B cell (primary cell): ENCODE measurements around the gene NR6A1. TPM values are rescaled to one million over a fixed set of nuclear protein-coding genes. Genes with fewer than 3 reads are reported as not detected.

Experiments
- ATAC-seq: fragments of 200-7000 bp; cut with Tn5 transposase; one replicate; pipeline ENCODE4 v1.10.0; 2021; ENCODE audit warnings: low read depth, mild to moderate bottlenecking, moderate number of reproducible peaks, moderate library complexity
- CTCF ChIA-PET: fragments of 350-600 bp; sonication (Branson Sonifier 250); formaldehyde crosslinking; loops from one replicate; lab custom pipeline; 2021; ENCODE audit warnings: antibody characterized with exemption, inconsistent platforms; lab: Charles Lee
- POLR2A ChIA-PET: fragments of 350-600 bp; sonication (Branson Sonifier 250); formaldehyde crosslinking; loops from one replicate; lab custom pipeline; 2021; ENCODE audit warnings: antibody characterized with exemption; lab: Charles Lee
- DNase-seq: peaks from one replicate; pipeline ENCODE4 v3.0.0; 2013
- H2AFZ ChIP-seq: 2 replicates; pipeline ENCODE4 v1.6.1; 2012; ENCODE audit warnings: mild to moderate bottlenecking, low read depth, low read length; ENCODE audit not compliant: insufficient read depth, poor library complexity, severe bottlenecking
- H3K27ac ChIP-seq, 2 donors: 1 replicate in 1 of 2; 2 replicates in 1 of 2; pipeline ENCODE4 v1.5.1; 2012 to 2013; ENCODE audit warnings: low read length in 2 of 2, mild to moderate bottlenecking in 2 of 2, moderate library complexity in 1 of 2
- H3K27me3 ChIP-seq, 4 experiments: fragments of 200-600 bp in 1 of 4; sonication (generic) in 1 of 4; replicated peaks in 1 of 4; 1 replicate in 2 of 4; 2 replicates in 2 of 4; pipeline versions ENCODE4 v1.6.1 to v1.7.0; 2013 to 2016; ENCODE audit warnings: low read length in 3 of 4, mild to moderate bottlenecking in 2 of 4, mixed read lengths in 1 of 4, moderate library complexity in 1 of 4; ENCODE audit not compliant: insufficient read depth in 4 of 4, control insufficient read depth in 3 of 4; ENCODE audit errors: control extremely low read depth in 1 of 4
- H3K36me3 ChIP-seq, 2 experiments: replicated peaks in 1 of 2; 1 replicate in 1 of 2; 2 replicates in 1 of 2; pipeline versions ENCODE4 v1.6.1 to v1.7.1; 2013; ENCODE audit warnings: low read length in 1 of 2; ENCODE audit not compliant: insufficient read depth in 2 of 2, control insufficient read depth in 1 of 2; ENCODE audit errors: control extremely low read depth in 1 of 2, extremely low read depth in 1 of 2
- H3K4me1 ChIP-seq, 2 donors: fragments of 200-600 bp in 1 of 2; sonication (generic) in 1 of 2; 1 replicate in 1 of 2; 2 replicates in 1 of 2; pipeline versions ENCODE4 v1.5.1 to v1.6.1; 2013 to 2017; ENCODE audit warnings: low read length in 2 of 2; ENCODE audit not compliant: control insufficient read depth in 2 of 2, insufficient read depth in 2 of 2
- H3K4me2 ChIP-seq: replicated peaks from 2 replicates; pipeline ENCODE3; 2012; ENCODE audit warnings: mild to moderate bottlenecking, low read depth, low read length; ENCODE audit not compliant: poor library complexity, severe bottlenecking
- H3K4me3 ChIP-seq, 5 experiments: fragments of 200-600 bp in 1 of 5; sonication (generic) in 1 of 5; 1 replicate in 3 of 5; 2 replicates in 2 of 5; pipeline versions ENCODE4 v1.5.1 to v1.7.0; 2011 to 2016; ENCODE audit warnings: low read length in 4 of 5, mild to moderate bottlenecking in 4 of 5, low read depth in 2 of 5, control low read depth in 1 of 5, moderate library complexity in 1 of 5; ENCODE audit not compliant: insufficient read depth in 1 of 5; ENCODE audit errors: control extremely low read depth in 1 of 5, extremely low read depth in 1 of 5
- H3K79me2 ChIP-seq: fragments of 200-600 bp; sonication (generic); one replicate; pipeline ENCODE4 v1.6.0; 2016; ENCODE audit warnings: low read length; ENCODE audit not compliant: control insufficient read depth, insufficient read depth
- H3K9ac ChIP-seq: fragments of 200-600 bp; sonication (generic); 2 replicates; pipeline ENCODE4 v1.6.1; 2017; ENCODE audit warnings: mild to moderate bottlenecking, low read length, moderate library complexity
- H3K9me3 ChIP-seq, 3 donors: one replicate each; pipeline versions ENCODE4 v1.6.1 to v1.7.1; 2013; ENCODE audit warnings: low read length in 2 of 3; ENCODE audit not compliant: control insufficient read depth in 2 of 3, insufficient read depth in 1 of 3; ENCODE audit errors: control extremely low read depth in 1 of 3
- H4K20me1 ChIP-seq: 2 replicates; pipeline ENCODE4 v1.6.0; 2012; ENCODE audit warnings: mild to moderate bottlenecking, low read length; ENCODE audit not compliant: insufficient read depth, control insufficient read depth, poor library complexity, severe bottlenecking
- H3K27ac Mint-ChIP-seq: one replicate; pipeline ENCODE4 v1.8.0; 2021; ENCODE audit warnings: mixed read lengths
- H3K27me3 Mint-ChIP-seq: one replicate; pipeline ENCODE4 v1.8.0; 2021; ENCODE audit warnings: mixed read lengths
- H3K4me1 Mint-ChIP-seq: one replicate; pipeline ENCODE4 v1.8.0; 2021; ENCODE audit warnings: mixed read lengths
- H3K4me3 Mint-ChIP-seq: one replicate; pipeline ENCODE4 v1.8.0; 2021; ENCODE audit warnings: mixed read lengths
- H3K9me3 Mint-ChIP-seq: one replicate; pipeline ENCODE4 v1.8.0; 2022; ENCODE audit warnings: mixed read lengths; ENCODE audit not compliant: insufficient read depth
- CTCF ChIP-seq: fragments of 200-600 bp; IDR thresholded peaks from one replicate; pipeline ENCODE4 v1.8.0; 2022; ENCODE audit warnings: antibody characterized with exemption, mild to moderate bottlenecking
- EZH2 ChIP-seq: IDR thresholded peaks from 2 replicates; pipeline ENCODE4 v1.6.1; 2012; ENCODE audit warnings: borderline replicate concordance, low read depth, mild to moderate bottlenecking, moderate library complexity, low read length; ENCODE audit not compliant: insufficient read depth, poor library complexity, severe bottlenecking
- WGBS: methylation state at CpG from one replicate; pipeline ENCODE4 v1.1.5; 2013; ENCODE audit warnings: missing lambda C conversion rate; ENCODE audit not compliant: insufficient coverage; 5-methylcytosine and 5-hydroxymethylcytosine counted together
- intact Hi-C: fragments of 100-400 bp; cut with micrococcal nuclease; formaldehyde crosslinking; loops from one replicate; pipeline ENCODE4 v1.10.0; 2022
- polyA plus RNA-seq: library from polyadenylated mRNA; depleted of rRNA; stranded (reverse); fragments of >200 nt; gene quantifications from 2 replicates; pipeline ENCODE4 v1.2.3, GENCODE V29; 2012
- total RNA-seq, 2 donors: library from RNA; stranded (reverse); fragments of 120-200 nt in 1 of 2; gene quantifications; 1 replicate in 1 of 2; 2 replicates in 1 of 2; pipeline versions ENCODE4 v1.2.3 to v1.2.4, GENCODE V29; 2013 to 2022

NR6A1 gene
- total and polyA plus RNA-seq, 2 donors (not counting 1 experiment from before 2014, with no cell fraction given): 0.09 to 0.67 TPM

- TF ChIP-seq CTCF (no peak), EZH2 (no peak)
- ChIA-PET POLR2A (no interaction called here), CTCF (interaction anchor here (3.8 kb wide), 1 partner anchor 10 kb away, joined by 13 read pairs; no protein-coding TSS in a partner anchor)
- no peaks in the 10 kb centered on the region for H3K9me3 ChIP-seq
- no peaks in the 10 kb centered on the region for H4K20me1 ChIP-seq
- H3K27ac ChIP-seq: no peak overlapping the region
- no peaks in the 10 kb centered on the region for H3K79me2 ChIP-seq
- H3K4me2 ChIP-seq: no peak overlapping the region
- no peak overlapping the region for H3K4me3 ChIP-seq
- H2AFZ ChIP-seq: no peak overlapping the region
- WGBS: 89% methylated on average over 2 of the region's 3 CpGs
- Mint-ChIP-seq H3K4me3 (no peak overlapping the region), H3K27ac (no peak overlapping the region), H3K9me3 (no peaks in the 10 kb centered on the region), H3K4me1 (no peaks in the 10 kb centered on the region), H3K27me3 (no peaks in the 10 kb centered on the region)
- intact Hi-C loops: no loop called here
- no peak for DNase-seq
- no peaks in the 10 kb centered on the region for H3K27me3 ChIP-seq
- H3K36me3 ChIP-seq: no peaks in the 10 kb centered on the region
- H3K9ac ChIP-seq: no peak overlapping the region
- no peaks in the 10 kb centered on the region for H3K4me1 ChIP-seq
- ATAC-seq: no peak
Observed at GRCh38 chr9:124527781-124528180, 243.3 kb downstream of the NR6A1 start.

GRCh38 chr9:124526174-124526573, 244.9 kb downstream of the NR6A1 start:
- Mint-ChIP-seq H3K4me3 (no peak overlapping the region), H3K27me3 (no peaks in the 10 kb centered on the region), H3K9me3 (no peaks in the 10 kb centered on the region), H3K27ac (no peak overlapping the region), H3K4me1 (no peaks in the 10 kb centered on the region)
- POLR2A ChIA-PET: no interaction called here
- TF ChIP-seq CTCF (no peak), EZH2 (no peak)
- Histone ChIP-seq H3K4me3 (no peak overlapping the region), H3K4me1 (no peaks in the 10 kb centered on the region), H3K9ac (no peak overlapping the region), H3K27ac (no peak overlapping the region), H3K27me3 (no peaks in the 10 kb centered on the region), H3K79me2 (no peaks in the 10 kb centered on the region), H4K20me1 (no peaks in the 10 kb centered on the region), H2AFZ (no peak overlapping the region), H3K9me3 (no peaks in the 10 kb centered on the region), H3K4me2 (no peak overlapping the region), H3K36me3 (no peaks in the 10 kb centered on the region)
- CTCF ChIA-PET: interaction anchor here (1.7 to 3.8 kb wide), 2 partner anchors 9 to 11 kb away, joined by 4 to 13 read pairs; no protein-coding TSS in a partner anchor
- no peak for ATAC-seq
- intact Hi-C loops: no loop called here
- no CpG with 5 or more reads among the region's 2 CpGs for WGBS
- no peak for DNase-seq
